ENCODE measurements around the gene APOBEC3H.

Gene APOBEC3H

GRCh38 chr22:39081598-39081997, 15.4 kb upstream of the APOBEC3H start:
- no peak for DNase-seq

GRCh38 chr22:39083212-39084165, 13.6 kb upstream of the APOBEC3H start:
- DNase-seq: no peak

- DNase-seq: no peak
Observed at GRCh38 chr22:39084666-39085065, 12.4 kb upstream of the APOBEC3H start.

- DNase-seq: no peak
Observed at GRCh38 chr22:39087098-39087497, 9.9 kb upstream of the APOBEC3H start.

GRCh38 chr22:39087881-39088684, 9.0 kb upstream of the APOBEC3H start:
- no peak for DNase-seq

GRCh38 chr22:39088685-39089032, 8.4 kb upstream of the APOBEC3H start:
- no peak for DNase-seq

- no peak for DNase-seq
Observed at GRCh38 chr22:39089928-39090327, 7.1 kb upstream of the APOBEC3H start.

- no peak for DNase-seq
Observed at GRCh38 chr22:39090426-39091064, 6.5 kb upstream of the APOBEC3H start.

GRCh38 chr22:39091126-39092081, 5.6 kb upstream of the APOBEC3H start:
- no peak for DNase-seq

- DNase-seq: peak; percentile 76
Observed at GRCh38 chr22:39092111-39092862, 4.8 kb upstream of the APOBEC3H start.

GRCh38 chr22:39094717-39095389, 2.2 kb upstream of the APOBEC3H start:
- no peak for DNase-seq

GRCh38 chr22:39095971-39096370, 1.1 kb upstream of the APOBEC3H start:
- DNase-seq: no peak

GRCh38 chr22:39098026-39098425, 982 bp downstream of the APOBEC3H start:
- no peak for DNase-seq

- DNase-seq: no peak
Observed at GRCh38 chr22:39098576-39098975, 1.5 kb downstream of the APOBEC3H start.

- no peak for DNase-seq
Observed at GRCh38 chr22:39101226-39101625, 4.2 kb downstream of the APOBEC3H start.

GRCh38 chr22:39103431-39103830, 6.4 kb downstream of the APOBEC3H start:
- DNase-seq: no peak

- DNase-seq: no peak
Observed at GRCh38 chr22:39106326-39106725, 9.3 kb downstream of the APOBEC3H start.

GRCh38 chr22:39108487-39108886, 11.4 kb downstream of the APOBEC3H start:
- DNase-seq: no peak

- DNase-seq: no peak
Observed at GRCh38 chr22:39109361-39109760, 12.3 kb downstream of the APOBEC3H start.

- peak; percentile 58 for DNase-seq
Observed at GRCh38 chr22:39110631-39111561, 13.9 kb downstream of the APOBEC3H start.

Data from RPMI8226 (cell line).